NCI-H2196 treated with DMSO at 0.1 percent for 48 hours (cell line): ENCODE data around the gene MAGEB4.

ENCODE experiments used
- DNase-seq: peaks from one replicate; lab custom pipeline; 2025; ENCODE audit not compliant: unreplicated experiment; lab: John Stamatoyannopoulos, UW

MAGEB4 gene

GRCh38 chrX:30282527-30282926 lies 40.7 kb downstream of the MAGEB4 start:
- no peak for DNase-seq

GRCh38 chrX:30283456-30284200 lies 41.8 kb downstream of the MAGEB4 start:
- DNase-seq: no peak
